Activated naive CD8-positive, alpha-beta T cell treated with anti-CD3 and anti-CD28 coated beads for 36 hours (primary cell): ENCODE results near the gene YBX2. TPM values are rescaled to one million over a fixed set of nuclear protein-coding genes. Genes with fewer than 3 reads are reported as not detected.
"Not testable (repeated sequence)": the region's sequence is repeated elsewhere in the genome, so short reads cannot be mapped to it uniquely, and the experiment has no call there.

Experiments
- DNase-seq: peaks from one replicate; pipeline ENCODE4 v3.0.0; 2021
- H3K27ac Mint-ChIP-seq: one replicate; pipeline ENCODE4 v1.8.0; 2022; ENCODE audit warnings: mild to moderate bottlenecking, moderate library complexity, mixed read lengths
- H3K27me3 Mint-ChIP-seq: one replicate; pipeline ENCODE4 v1.8.0; 2022; ENCODE audit warnings: mild to moderate bottlenecking, mixed read lengths
- H3K36me3 Mint-ChIP-seq: one replicate; pipeline ENCODE4 v1.8.0; 2021; ENCODE audit warnings: mild to moderate bottlenecking, mixed read lengths
- H3K4me1 Mint-ChIP-seq: one replicate; pipeline ENCODE4 v1.8.0; 2021; ENCODE audit warnings: mixed read lengths
- H3K4me3 Mint-ChIP-seq: one replicate; pipeline ENCODE4 v1.8.0; 2022; ENCODE audit warnings: mild to moderate bottlenecking, moderate library complexity, mixed read lengths
- H3K9me3 Mint-ChIP-seq: one replicate; pipeline ENCODE4 v1.8.0; 2022; ENCODE audit warnings: mixed read lengths
- total RNA-seq, 2 experiments: library from RNA; stranded (reverse); gene quantifications; one replicate each; pipeline ENCODE4 v1.2.3, GENCODE V29; 2021

YBX2 gene
- total RNA-seq, 2 experiments from 2014 or later: 0.19 to 0.24 TPM

DNA sequence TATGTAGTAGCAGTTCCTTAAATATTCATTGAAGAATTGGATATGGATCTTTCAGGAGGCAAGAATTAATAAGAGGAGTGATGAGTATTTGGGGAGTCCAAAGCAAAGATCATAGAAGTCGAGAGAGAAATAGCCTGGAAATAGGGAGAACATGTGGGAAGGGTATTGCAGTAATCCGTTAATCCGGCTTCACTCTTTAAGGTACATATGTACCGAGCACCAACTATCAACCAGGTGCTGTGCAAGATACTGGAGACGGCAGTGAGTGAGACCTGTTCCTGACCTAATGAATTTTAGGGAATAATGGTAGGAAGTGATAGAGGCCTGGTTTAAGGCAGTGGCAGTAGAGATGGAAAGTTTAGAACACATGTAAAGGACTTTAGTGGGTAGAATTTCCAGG, 41.4 kb downstream of the YBX2 start:
- Mint-ChIP-seq H3K27me3 (no peaks in the 10 kb centered on the region), H3K4me1 (peaks cover 29% of the 10 kb centered on the region), H3K4me3 (peak overlapping the region; percentile 93), H3K9me3 (no peaks in the 10 kb centered on the region), H3K36me3 (peaks cover 39% of the 10 kb centered on the region), H3K27ac (peak overlapping the region; percentile 100)
- no peak for DNase-seq

DNA sequence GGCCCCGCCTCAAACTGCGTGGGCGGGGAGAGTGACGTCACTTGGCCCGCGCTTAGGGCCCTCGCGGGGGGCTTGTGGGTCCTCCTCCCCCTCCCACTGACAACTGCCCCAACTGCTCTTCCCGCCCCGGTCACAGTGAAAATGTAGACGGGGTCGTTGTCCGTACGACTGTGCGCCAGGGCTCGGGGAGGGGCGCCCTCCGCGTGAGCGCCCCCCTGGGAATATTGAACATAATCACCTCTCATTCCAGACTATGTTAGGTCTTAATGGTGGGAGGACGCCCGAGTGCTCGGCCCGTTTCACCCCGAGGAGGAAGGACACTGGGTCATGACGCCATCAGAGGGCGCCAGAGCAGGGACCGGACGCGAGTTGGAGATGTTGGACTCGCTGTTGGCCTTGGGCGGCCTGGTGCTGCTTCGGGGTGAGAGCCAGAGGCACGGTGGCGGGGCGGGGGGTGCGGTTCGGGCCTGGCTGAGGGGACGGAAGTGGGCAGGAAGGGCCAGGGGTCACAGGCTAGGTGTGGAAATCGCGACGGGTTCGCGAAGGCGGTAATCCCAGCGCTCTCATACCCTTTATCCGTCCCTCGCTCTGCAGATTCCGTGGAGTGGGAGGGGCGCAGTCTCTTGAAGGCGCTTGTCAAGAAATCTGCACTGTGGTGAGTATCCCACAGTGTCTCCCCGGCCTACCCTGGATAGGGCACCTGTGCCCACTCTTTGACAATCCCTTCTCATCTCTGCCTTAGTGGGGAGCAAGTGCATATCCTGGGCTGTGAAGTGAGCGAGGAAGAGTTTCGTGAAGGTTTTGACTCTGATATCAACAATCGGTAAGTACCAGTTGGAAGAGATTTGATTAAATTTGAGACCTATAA, 42.0 kb downstream of the YBX2 start, which contains the start of gene ELP5:
Gene ELP5 (plus strand): TSS at position 40 of the 868 bp plus-strand sequence. CDS start 336 bp downstream, at position 376.
- Mint-ChIP-seq H3K27ac (peak within 1 kb of the TSS; percentile 100), H3K36me3 (peaks cover 39% of the 10 kb centered on the region), H3K27me3 (no peaks in the 10 kb centered on the region), H3K9me3 (no peaks in the 10 kb centered on the region), H3K4me1 (peaks cover 29% of the 10 kb centered on the region), H3K4me3 (peak within 1 kb of the TSS; percentile 97)
- peak; percentile 91 for DNase-seq

DNA sequence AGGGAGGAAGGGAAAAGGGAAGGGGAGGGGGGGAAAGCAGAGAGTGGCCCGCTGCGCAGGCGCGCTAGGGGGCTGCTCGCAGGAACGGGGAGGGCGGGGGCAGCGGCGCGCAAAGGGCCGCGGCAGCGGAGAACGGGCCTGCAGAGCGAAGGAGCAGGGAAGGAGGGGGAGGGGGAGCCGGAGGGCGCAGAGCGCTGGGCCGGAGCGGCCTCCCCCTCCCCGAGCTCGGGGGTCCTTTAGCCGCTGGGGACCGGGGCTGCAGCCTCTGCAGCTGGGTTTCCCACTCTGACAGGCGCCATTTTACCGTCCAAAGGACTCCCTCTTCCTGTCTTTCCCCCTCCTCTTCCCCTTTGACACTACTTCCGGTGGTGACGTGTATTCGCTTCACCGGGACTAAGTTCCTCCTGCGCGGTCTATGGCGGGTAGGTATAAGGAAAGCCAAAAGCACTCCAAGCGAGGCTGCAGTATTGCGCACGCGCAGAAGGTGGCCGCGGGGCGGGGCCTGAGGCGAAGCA, 42.7 kb downstream of the YBX2 start, which contains the start of gene CTDNEP1:
Gene CTDNEP1 (minus strand): TSS at position 74 of the 515 bp plus-strand sequence. CDS start 438 bp downstream, outside the sequence.
- no peaks in the 10 kb centered on the region for H3K9me3 Mint-ChIP-seq
- H3K36me3 Mint-ChIP-seq: peaks cover 37% of the 10 kb centered on the region
- H3K27me3 Mint-ChIP-seq: no peaks in the 10 kb centered on the region
- peak within 1 kb of the TSS; percentile 97 for H3K4me3 Mint-ChIP-seq
- peaks cover 32% of the 10 kb centered on the region for H3K4me1 Mint-ChIP-seq
- H3K27ac Mint-ChIP-seq: peak within 1 kb of the TSS; percentile 100
- peak; percentile 97 for DNase-seq

DNA sequence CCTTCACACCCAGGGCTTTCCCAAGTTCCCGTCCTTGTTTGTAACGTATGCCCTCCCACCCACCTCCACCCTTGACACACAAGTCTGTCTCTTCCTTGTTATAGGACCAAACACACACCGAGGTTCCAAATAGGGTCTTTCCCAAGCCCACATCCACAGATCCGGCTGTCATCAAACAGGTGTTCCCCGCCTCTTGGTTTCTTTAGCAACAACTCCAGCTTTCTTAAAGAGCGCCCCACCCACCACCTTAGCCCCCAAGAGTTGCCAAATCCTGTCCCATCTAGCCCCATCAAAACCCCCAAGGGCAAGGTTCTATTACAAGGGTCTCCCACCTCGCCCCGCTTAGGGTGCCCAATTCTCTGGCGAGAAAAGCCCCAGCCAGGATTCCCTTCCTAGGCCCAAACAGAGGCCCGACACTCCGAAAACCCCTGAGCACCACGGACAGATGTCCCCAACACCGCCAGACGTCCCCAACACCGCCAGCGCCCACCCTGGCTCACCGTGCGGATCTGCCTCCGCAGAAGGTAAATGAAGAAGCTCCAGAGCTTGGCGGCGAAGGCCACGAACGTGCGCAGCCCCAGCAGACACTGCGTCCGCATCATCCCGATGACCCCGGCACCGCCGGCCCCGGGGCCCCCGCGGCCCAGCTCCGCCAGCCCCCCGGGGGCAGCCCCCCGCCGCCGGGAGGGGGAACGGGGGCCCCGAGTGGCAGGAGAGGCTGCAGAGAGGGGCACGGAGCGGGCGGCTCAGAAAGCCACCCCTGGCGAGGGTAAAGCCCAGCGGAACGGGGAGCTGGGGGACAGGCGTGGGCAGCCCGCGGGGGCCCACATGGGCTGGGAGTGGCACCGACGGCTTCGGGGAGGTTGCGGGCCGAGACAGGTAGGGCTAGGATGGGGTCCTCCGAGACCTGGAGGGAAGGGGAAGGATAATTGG, 43.5 kb downstream of the YBX2 start:
- H3K27me3 Mint-ChIP-seq: no peaks in the 10 kb centered on the region
- no peak for DNase-seq
- H3K4me3 Mint-ChIP-seq: peak overlapping the region; percentile 97
- H3K4me1 Mint-ChIP-seq: peaks cover 36% of the 10 kb centered on the region
- H3K36me3 Mint-ChIP-seq: peaks cover 36% of the 10 kb centered on the region
- H3K9me3 Mint-ChIP-seq: no peaks in the 10 kb centered on the region
- peak overlapping the region; percentile 100 for H3K27ac Mint-ChIP-seq

DNA sequence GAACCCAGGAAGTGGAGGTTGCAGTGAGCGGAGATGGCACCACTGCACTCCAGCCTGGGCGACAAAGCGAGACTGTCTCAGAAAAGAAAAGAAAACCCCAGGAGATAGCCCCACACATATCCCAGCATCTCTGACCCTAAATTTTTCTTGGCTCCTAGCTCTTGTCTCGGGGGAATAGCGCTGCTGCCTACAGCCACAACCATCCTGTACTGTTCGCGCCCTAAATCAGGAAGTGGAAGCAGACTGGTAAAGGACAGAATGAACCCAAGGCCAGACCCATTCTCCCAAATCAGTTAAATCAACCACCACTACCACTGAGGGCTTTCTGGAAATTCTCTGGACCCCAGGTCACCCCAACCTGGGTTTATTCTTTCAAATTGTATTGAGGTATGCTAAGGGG, 44.6 kb downstream of the YBX2 start:
- Mint-ChIP-seq H3K9me3 (no peaks in the 10 kb centered on the region), H3K27me3 (no peaks in the 10 kb centered on the region), H3K4me3 (peak overlapping the region; percentile 97), H3K27ac (peak overlapping the region; percentile 94), H3K4me1 (peaks cover 36% of the 10 kb centered on the region), H3K36me3 (peaks cover 35% of the 10 kb centered on the region)
- no peak for DNase-seq

DNA sequence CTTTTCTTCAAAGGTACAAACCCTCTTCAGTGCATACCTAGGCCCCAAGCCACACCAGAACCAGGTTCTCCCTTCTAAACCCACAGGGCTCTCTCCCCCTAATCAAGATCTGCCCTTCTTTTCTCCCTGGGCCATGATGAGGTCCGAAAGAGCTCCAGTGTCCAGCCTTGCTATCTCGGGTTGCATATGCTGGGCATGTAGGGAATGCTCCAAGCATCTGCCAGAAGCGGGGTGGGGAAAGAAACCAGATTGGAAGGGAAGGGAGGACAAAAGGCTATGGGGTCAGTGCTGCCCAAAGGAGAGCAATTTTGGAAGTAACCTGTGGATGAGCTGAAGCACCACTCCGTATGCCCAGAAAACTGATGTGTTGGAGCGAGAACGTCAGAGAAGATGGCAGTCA, 45.2 kb downstream of the YBX2 start:
- Mint-ChIP-seq H3K27ac (peak overlapping the region; percentile 35), H3K4me1 (peaks cover 36% of the 10 kb centered on the region), H3K27me3 (no peaks in the 10 kb centered on the region), H3K4me3 (peak overlapping the region; percentile 97), H3K36me3 (peaks cover 36% of the 10 kb centered on the region), H3K9me3 (no peaks in the 10 kb centered on the region)
- no peak for DNase-seq

DNA sequence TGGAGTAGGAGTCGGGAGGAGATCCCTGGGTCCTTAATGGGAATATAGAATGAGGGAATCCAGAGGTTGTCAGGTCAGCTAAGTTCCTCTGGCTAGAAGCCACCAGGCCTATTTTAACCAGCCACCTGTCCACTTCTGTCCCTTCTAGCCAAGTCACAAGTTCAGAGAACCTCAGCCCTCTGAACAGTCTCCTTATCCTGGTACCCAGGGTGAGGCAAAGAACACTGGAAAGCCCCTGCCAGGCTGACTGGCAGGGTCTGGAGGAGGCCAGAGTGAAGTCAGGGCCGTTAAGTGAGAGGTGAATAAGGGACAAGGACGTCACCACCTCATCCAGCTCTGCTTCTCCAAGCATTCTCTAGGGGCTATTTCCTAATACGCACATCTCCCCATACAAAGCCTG, 45.6 kb downstream of the YBX2 start:
- H3K9me3 Mint-ChIP-seq: no peaks in the 10 kb centered on the region
- H3K4me3 Mint-ChIP-seq: peak overlapping the region; percentile 97
- H3K27me3 Mint-ChIP-seq: no peaks in the 10 kb centered on the region
- DNase-seq: no peak
- peaks cover 32% of the 10 kb centered on the region for H3K4me1 Mint-ChIP-seq
- H3K36me3 Mint-ChIP-seq: peaks cover 32% of the 10 kb centered on the region
- H3K27ac Mint-ChIP-seq: no peak overlapping the region

DNA sequence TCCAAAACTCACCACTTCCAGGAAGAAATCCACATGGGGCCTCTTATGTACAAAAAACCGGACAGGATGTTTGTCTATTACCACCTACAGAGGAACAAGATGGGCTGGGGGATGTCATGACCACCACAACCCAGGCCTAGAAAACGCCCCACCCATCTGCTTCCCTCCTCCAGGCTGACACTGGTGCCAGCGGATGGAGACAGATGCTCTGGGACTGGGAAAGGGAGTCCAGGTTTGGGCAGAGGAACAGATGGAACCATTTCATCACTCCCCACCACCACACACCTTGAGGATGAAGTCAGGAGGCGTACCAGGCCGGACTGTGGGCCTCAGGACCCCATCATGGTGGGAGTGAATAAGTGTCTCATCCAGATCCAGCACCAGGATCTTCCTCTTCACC, 47.7 kb downstream of the YBX2 start:
- H3K9me3 Mint-ChIP-seq: no peaks in the 10 kb centered on the region
- H3K27me3 Mint-ChIP-seq: peaks cover 3% of the 10 kb centered on the region
- H3K27ac Mint-ChIP-seq: peak overlapping the region; percentile 69
- H3K4me1 Mint-ChIP-seq: peaks cover 35% of the 10 kb centered on the region
- no peak for DNase-seq
- no peak overlapping the region for H3K4me3 Mint-ChIP-seq
- H3K36me3 Mint-ChIP-seq: peaks cover 36% of the 10 kb centered on the region

DNA sequence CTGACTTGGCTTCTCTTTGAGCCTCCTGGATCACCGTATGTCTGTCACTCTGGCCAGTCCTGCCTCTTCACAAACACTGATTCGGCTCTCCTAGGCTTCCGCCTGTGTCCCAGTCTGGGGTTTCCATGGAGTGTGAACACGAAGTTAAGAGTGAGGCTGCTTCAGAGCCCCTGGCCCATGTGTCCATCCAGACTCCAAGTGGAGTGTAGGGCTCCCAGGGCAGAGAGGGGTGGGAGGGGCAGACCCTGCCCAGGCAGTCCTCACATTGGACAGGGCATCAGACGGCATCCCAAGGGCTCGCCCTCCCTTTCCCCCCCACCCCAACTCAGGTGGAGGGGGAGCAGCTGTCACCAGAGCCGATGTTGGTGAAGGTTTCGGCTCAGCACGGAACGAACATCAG, 50.6 kb downstream of the YBX2 start:
- H3K4me3 Mint-ChIP-seq: not testable (repeated sequence)
- peaks cover 27% of the 10 kb centered on the region for H3K36me3 Mint-ChIP-seq

DNA sequence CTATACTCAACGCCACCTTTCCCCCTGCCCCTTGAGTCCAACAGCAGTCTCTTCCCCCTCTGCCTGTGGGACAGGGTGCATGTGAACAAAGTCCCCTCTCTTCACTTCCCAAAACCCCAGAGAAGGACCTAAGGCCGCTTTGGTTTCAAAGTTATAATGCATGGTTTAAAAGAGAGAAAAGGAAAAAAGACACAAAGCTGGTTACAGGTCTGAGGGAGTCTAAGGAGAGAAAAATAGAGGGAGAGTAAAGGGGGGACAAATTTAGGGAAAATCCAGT, 51.0 kb downstream of the YBX2 start:
- Mint-ChIP-seq H3K4me3 (peak overlapping the region; percentile 68), H3K27ac (peak overlapping the region; percentile 82), H3K4me1 (peaks cover 39% of the 10 kb centered on the region), H3K36me3 (peaks cover 26% of the 10 kb centered on the region), H3K27me3 (peaks cover 3% of the 10 kb centered on the region), H3K9me3 (no peaks in the 10 kb centered on the region)
- no peak for DNase-seq

More for the DNA sequence above, 50.6 kb downstream of the YBX2 start:
- H3K9me3 Mint-ChIP-seq, H3K27ac Mint-ChIP-seq, H3K27me3 Mint-ChIP-seq, DNase-seq: not testable (repeated sequence)
- peaks cover 43% of the 10 kb centered on the region for H3K4me1 Mint-ChIP-seq

DNA sequence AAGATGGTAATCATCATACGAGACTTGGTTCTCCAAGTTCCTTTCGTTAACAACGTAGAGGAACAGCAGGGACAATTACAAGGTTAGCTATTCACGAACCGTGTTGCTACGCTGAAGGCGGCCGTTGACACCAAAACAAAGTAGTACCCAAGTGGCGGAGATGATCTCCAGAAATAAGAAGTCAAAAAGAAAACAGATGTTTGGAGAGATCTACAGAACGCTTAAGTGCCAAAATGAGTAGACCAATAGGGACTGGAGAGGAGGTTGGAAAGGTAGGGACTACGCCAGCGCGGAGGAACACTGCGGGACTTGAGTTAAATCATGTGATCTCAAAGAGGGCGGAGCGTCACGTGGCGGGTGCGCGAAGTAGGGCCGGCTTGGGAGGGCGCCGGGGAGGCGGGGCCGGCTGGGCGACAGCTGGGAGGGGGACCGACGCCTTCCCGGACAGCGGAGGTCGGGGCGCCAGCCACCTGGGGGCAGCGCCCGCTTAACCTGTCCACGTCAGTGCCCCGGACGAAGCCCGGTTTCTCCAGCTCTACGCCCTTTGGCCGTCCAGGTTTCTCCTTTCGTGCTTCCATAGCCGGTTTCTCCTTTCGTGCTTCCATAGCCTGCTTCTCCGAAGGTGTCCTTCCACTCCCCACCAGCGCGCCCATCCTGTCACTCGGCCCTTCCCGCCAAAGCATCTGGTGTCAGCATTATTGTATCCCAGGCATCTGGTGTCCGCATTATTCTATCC, 51.6 kb downstream of the YBX2 start:
- peak; percentile 89 for DNase-seq
- peaks cover 3% of the 10 kb centered on the region for H3K27me3 Mint-ChIP-seq
- peaks cover 26% of the 10 kb centered on the region for H3K36me3 Mint-ChIP-seq
- peaks cover 39% of the 10 kb centered on the region for H3K4me1 Mint-ChIP-seq
- peak overlapping the region; percentile 98 for H3K27ac Mint-ChIP-seq
- no peaks in the 10 kb centered on the region for H3K9me3 Mint-ChIP-seq
- H3K4me3 Mint-ChIP-seq: peak overlapping the region; percentile 99

DNA sequence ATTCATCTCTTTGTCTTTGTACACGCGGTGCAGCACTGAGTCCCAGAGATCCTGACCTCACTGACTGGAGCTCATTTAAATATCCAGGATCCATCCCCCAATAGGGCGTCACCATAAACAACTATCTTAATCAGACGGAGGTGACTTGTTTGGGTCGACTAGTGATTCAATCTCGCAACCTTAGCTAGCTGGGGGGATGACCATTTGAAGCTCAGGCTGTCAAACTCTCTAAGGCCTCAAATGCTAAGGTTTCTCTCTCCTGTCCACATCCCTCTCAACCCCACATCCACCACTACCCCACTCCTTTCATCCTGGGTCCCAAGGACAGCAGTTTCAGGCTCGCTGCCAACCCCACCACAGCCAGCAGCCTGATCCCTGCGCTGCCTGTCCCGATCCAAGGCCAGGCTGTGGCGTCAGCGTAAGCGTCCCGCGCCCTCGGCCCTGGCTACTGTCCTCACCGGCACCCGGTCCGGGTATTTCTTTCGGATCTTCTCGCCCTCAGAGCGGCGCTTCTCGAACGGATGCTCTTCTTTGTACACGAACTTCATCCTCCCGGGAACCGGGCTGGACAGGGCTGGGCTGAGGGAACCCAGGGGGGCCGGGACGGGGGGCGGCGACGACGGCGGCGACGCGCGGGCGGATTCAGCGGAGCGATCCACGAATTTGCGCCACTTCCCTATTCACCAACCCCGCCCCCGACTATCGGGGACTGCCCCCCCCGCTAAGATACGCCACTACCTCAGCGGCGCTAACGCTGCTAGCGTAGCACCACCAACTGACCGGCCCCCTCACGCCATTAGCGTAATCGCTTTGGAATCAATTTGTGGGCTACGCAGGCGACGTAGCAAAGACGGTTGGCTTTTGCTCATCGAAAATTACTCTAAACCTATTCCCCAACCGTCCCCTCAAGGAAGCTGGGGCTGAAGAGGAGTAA, 52.4 kb downstream of the YBX2 start, which contains the start of gene GABARAP:
Gene GABARAP (minus strand): TSS at position 667 of the 934 bp plus-strand sequence. CDS start 119 bp downstream, at position 548.
- Mint-ChIP-seq H3K27ac (peak within 1 kb of the TSS; percentile 98), H3K36me3 (peaks cover 28% of the 10 kb centered on the region), H3K4me3 (peak within 1 kb of the TSS; percentile 99), H3K4me1 (peaks cover 43% of the 10 kb centered on the region), H3K9me3 (no peaks in the 10 kb centered on the region), H3K27me3 (peaks cover 3% of the 10 kb centered on the region)
- peak; percentile 86 for DNase-seq

DNA sequence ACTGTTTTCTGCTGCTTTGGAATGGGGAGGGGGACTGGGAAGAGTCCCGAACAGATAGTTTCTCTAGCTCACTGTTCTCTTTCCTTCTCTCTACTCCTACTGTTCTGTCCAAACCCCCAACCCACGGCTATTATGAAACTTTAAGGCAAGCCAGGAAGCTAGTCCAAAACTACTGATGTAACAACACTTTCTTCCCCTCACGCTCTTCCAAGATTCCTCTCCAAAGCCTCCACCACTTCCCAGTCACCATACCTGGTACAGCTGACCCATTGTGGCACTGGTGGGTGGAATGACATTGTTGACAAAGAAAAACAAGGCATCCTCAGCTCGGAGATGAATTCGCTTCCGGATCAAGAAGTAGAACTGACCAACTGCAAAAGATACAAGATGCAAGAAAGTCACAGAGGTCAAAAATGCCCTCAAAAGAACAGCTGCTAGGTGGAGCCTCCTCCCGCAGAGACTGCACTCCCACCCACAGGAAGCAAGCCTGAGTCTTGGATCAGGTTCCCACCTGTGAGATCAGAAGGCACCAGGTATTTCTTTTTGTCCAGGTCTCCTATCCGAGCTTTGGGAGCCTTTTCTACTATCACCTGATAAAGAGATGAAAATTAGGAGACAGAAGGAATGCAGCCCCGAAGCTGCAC, 53.2 kb downstream of the YBX2 start:
- no peak for DNase-seq
- Mint-ChIP-seq H3K4me3 (peak overlapping the region; percentile 99), H3K27me3 (peaks cover 3% of the 10 kb centered on the region), H3K36me3 (peaks cover 30% of the 10 kb centered on the region), H3K4me1 (peaks cover 43% of the 10 kb centered on the region), H3K9me3 (no peaks in the 10 kb centered on the region), H3K27ac (peak overlapping the region; percentile 98)
